ENCODE results near the gene SRPRA.

The SRPRA gene

DNA sequence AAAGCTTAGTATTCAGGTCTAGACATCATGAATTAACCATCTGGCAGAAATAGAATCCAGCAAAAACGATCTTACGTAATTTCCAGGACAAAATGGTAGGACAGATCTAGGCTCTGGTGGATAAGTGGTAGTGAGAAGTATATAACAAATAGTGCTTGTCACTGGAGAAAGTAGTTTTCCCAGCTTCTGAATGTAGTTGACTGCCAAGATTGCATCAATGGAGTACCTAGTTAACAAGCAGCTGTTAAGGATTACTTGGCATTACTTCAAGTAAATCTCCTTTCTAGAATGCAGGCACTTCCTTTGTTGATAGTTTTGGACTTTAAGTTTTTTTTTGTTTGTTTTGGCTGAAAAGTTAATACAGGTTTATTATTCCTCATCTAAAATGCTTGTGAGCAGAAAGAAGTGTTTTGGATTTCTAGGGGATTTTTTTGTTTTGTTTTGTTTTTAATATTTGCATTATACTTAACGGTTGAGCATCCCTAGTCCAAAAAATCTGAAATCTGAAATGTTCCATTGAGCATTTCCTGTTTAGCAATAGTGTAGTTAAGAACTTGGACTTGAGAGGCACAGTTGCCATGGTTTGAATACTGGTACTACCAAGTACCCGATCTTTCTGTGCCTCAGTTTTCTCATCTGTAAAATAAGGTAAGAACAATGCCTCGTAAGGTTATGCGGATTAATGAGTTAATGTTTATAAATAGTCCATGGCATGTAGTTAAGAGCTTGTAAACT lies 36.8 kb downstream of the SRPRA start:
- DNase-seq (ENCODE audit: low read depth in 2 of 2), result no peak

DNA sequence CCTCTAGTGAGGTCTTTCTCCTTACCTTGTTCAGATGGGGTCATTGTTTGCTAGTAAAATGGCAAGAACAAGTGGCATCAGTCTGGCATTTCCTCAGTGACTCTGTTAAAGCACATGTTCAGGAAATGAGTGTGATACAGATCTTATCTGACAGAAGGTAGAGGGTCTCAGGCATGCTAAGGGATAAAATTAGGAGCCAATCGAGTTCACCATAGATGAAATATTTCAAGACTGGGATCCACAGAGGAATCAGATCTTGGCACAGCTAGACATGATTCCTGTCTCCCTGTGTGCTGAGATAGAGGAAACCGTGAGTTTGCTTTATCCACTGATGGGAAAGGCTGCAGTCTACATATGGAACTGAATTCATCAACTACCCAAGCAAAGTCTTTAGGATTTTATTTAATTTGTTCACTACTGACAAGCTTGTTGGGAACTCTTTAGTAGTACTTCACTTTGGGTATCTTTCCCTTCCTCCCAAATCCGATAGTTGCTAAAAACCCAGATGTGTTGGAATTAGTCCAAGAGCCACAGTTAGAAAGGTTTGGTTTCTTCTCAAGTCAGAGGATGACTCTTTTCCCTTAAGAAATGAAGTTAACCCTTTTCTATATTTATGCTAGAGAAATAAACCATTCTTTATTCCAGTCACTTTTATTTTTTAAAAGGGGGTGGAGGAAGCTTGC lies 38.7 kb downstream of the SRPRA start:
- no peak for DNase-seq (ENCODE audit: low read depth in 2 of 2)

DNA sequence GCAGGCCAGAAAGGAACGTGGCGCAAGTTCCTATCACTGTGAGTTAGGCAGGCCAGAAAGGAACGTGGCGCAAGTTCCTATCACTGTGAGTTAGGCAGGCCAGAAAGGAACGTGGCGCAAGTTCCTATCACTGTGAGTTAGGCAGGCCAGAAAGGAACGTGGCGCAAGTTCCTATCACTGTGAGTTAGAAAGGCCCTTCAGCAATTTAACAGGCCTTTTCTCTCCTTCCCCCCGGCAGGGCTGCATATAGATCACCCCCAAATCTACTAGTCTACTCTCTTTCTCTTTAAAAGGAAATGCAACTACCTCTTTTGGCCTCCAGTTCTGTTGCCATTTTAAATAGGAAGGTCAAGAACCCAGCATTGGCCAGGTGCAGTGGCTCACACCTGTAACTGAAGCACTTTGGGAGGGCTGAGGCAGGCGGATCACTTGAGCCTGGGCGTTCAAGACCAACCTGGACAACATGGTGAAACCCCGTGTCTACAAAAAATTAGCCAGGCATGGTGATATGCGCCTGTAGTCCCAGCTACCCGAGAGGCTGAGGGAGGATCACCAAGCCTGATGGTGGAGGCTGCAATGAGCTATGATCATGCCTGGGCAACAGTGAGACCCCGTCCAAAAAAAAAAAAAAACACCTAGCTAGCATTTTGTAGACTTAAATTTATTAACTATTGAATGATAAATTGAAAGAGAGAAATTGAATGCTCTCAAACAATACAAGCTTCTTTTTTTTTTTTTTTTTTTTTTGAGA lies 42.2 kb downstream of the SRPRA start:
- no peak for DNase-seq (ENCODE audit: low read depth in 2 of 2)

DNA sequence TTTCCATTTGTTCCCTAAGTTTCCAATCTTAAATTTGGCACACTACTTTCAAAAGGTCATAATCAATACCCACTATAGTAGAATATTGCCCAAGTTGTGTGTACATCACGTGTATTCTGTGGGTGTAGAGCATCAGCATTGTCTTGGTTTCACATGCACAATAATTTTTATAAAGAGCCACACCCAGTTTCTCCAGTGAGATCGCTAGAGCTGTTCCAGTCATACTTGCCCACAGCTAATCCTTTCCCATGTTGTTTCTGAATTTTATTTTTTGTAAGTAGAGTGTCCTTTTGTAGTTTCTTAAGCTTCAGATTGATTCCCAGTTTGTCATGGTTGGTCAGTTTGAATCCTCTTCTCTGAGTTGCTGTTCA lies 43.4 kb downstream of the SRPRA start:
- DNase-seq (ENCODE audit: low read depth in 2 of 2), result no peak

DNA sequence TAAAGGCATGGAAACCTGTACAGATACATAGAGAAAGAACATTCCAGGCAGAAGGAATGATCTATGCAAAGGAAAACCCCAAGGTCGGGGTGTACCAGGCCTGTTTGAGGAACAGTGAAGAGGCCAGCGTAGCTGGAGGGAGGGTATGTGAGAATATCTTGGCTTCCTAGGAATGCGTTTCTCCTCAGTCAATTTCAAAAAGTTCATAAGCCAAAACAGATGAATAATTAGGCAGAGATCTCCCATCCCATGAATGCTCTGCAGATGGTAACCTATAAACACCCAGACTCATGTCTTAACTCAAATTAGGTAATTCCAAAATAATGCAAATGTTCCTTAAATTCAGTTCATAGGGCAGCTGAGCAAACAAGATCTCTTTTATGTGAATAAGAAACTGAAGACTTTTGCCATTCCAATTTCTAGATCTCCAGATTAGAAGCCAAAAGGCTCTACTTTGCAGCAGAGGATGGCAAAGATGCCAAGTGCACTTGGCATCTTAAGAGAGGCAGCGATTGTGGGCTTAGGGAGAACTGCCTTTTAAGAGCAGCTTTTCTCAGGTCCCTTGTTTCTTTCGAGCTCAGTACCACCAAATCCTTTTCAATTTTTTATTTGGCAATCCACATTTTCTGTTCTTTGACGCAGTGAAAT lies 43.9 kb downstream of the SRPRA start:
- no peak for DNase-seq (ENCODE audit: low read depth in 2 of 2)

DNA sequence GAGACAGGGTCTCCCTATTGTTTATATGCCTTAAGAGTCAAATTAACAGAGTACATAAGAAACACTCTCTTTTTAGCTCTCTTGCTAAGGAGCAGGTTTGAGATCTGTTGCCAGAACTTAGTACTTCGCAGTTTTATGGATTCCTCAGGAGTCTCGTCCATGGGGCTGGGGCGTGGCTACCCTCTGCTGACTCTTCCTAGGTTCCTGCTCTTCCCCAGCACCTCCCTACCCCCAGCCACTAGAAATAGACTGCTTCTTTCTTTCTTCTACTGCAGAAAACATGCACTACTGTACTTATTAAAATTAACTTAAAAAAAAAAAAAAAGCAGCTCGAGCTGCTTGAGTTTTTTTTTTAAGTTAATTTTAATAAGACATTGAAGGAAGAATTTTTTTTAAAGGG lies 49.1 kb downstream of the SRPRA start:
- DNase-seq (ENCODE audit: low read depth in 2 of 2), result no peak

DNA sequence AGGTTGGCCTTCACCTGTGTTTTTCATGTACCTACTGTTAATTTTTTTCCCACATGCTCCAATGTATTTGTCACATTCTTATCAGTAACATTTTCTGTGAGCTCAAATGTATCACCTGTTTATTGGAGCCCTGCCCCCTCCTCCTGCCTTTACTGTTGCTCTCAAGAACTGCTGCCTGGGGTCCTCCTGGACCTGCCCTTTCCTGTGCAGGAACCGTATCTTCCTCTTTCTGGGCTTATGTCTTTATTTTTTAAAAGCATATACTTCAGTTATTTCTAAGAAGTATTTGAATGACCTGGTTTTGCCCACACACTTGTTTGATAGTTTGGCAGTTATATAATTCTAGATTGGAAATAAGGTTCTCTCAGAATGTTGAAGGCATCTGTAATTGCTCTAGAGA lies 51.2 kb downstream of the SRPRA start:
- no peak for DNase-seq (ENCODE audit: low read depth in 2 of 2)

DNA sequence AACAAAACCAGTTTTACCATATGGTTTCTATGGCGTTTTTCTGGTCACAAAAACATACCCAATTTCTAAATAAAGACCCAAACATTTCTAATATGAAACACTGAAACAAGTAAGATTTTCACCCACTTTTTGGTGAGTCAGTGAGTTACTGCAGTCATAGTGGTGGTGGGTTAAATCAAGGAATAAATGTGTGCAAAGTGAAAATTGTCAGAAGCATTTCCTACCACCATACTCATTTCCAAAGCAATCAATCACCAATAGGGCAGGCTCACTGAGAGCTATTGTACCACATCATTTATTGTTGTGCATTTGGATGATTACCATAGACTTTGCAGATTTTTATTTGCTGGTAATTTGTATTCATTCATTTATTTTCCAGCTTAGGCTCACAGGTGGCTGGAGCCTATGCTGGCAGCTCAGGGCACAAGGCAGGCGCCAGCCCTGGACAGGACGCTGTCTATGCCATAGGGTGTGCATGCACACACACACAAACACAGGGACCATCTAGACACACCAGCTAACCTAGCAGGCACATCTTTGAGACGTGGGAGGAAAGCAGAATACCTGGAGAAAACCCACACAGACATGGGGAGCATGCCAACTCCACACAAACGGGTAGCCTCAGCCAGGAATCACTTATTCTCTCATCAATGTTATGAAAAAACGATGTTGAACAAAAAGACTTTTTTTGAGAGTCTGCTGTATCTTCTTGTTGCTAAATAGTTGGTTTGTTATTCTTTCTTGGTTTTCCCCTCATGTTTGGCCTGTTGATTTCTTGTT lies 52.0 kb downstream of the SRPRA start:
- no peak for DNase-seq (ENCODE audit: low read depth in 2 of 2)

DNA sequence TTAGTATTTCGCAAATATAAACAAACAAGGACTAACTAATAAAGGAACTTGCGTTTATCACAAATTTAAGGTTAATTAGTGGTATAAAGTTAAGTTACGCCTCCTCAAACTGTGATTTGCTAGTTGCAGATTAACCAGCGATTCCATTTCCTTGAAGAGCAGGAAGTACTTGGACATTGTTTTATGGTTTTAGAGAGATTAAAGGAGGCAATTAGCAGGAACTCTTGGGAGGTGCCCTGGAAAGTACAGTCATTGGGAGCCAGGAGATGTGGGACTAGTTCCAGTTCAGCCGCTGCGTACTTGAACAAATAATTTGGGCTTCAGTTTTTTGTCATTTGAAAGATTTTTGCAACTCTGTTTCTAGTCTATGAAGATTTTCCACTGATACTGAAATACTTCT lies 53.9 kb downstream of the SRPRA start:
- DNase-seq (ENCODE audit: low read depth in 2 of 2), result no peak

DNA sequence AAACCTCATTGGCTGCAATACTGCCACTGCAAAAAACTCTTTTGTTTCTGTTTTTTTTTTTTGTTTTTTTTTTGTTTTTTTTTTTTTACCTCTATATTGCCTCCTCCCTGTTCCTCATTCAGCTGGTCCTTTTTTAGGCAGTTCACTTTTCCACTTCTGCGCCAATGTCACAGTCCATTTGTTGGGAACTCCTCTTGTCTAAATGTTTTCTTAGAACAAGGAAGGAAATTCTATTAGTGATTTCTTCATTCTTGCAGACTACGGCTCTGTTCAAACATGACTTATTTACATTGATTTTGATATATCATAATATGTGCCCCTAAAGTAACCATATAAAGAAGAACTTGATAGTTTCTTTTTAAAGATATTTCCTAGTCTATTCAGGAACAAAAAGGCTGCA lies 54.3 kb downstream of the SRPRA start:
- no peak for DNase-seq (ENCODE audit: low read depth in 2 of 2)

All from stimulated activated CD4-positive, alpha-beta T cell treated with anti-CD3 and anti-CD28 coated beads, Interleukin-1b, Interleukin-23, amount 100 ng/mL, for 4 hours (primary cell).